ENCODE measurements around the gene LUZP1.

The LUZP1 gene

DNA sequence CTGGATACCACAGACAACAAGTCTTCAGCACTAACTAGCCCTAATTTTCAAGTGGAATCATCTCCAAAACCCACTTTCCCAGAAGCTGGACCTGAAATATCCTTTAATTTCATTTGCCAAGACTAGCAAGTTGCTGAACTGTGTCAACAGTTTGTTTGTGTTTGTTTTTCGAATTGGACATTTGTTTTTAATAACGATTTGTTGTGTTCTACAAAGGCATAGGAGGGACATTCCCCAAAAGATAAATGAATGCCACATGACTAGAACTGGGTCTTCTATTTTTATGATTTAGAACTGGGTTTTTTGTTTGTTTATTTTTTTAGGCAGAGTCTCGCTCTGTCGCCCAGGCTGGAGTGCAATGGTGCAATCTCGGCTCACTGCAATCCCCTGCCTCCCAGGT, 17.9 kb downstream of the LUZP1 start:
- DNase-seq = no peak

GRCh38 chr1:23150125-23150524, 18.5 kb downstream of the LUZP1 start:
- no peak for DNase-seq

- no peak for DNase-seq
Measured at GRCh38 chr1:23149114-23149513, 19.5 kb downstream of the LUZP1 start.

DNA sequence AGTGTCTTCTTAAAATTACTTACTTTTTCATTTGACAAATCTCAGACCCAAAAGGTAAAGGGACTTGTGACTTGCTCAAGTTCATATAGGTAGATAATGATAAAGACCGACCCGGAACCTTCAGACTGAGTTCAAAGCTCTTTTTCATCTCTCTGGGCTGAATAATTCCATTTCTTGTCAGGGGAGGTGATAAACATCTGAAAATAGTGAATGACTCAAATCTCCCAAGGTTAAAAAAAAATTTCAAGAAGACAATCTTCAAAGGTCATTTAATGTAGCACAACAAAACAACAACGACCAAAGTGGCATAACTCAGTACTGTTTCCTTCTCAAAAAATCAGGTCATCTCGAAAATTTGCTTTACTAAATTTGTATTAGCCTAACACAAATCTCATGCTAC, 20.6 kb downstream of the LUZP1 start:
- no peak for DNase-seq

GRCh38 chr1:23140940-23141596, 27.6 kb downstream of the LUZP1 start:
- no peak for DNase-seq

GRCh38 chr1:23135268-23135667, 33.4 kb downstream of the LUZP1 start:
- DNase-seq = no peak

DNA sequence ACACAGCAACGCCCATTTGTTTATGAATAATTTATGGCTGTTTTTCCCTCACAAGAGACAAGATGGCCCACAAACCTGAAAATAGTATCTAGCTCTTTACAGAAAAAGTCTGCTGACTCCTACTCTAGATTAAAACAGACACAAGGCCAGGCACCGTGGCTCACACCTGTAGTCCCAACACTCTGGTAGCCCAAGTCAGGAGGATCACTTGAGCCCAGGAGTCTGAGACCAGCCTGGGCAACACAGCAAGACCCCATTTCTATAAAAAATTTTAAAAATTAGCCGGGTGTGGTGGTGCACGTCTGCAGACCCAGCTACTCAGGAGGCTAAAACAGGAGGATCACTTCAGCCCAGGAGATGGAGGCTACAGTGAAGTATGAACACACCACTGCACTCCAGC, 34.6 kb downstream of the LUZP1 start:
- DNase-seq = no peak

DNA sequence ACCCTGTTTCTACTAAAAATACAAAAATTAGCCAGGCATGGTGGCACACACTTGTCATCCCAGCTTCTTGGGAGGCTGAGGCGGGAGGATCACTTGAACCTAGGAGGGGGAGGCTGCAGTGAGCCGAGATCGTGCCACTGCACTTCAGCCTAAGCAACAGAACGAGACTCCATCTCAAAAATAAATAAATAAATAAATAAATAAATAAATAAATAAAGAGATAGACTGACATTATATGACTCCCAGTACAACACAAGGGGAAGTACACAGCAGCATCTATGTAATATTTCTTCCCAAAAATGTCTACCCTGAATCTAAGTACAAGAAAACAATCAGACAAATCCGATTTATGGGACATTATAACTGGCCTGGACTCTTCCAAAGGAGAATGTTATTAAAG, 35.1 kb downstream of the LUZP1 start:
- DNase-seq = no peak

GRCh38 chr1:23132033-23132432, 36.6 kb downstream of the LUZP1 start:
- no peak for DNase-seq

- no peak for DNase-seq
Measured at GRCh38 chr1:23129846-23130245, 38.8 kb downstream of the LUZP1 start.

DNA sequence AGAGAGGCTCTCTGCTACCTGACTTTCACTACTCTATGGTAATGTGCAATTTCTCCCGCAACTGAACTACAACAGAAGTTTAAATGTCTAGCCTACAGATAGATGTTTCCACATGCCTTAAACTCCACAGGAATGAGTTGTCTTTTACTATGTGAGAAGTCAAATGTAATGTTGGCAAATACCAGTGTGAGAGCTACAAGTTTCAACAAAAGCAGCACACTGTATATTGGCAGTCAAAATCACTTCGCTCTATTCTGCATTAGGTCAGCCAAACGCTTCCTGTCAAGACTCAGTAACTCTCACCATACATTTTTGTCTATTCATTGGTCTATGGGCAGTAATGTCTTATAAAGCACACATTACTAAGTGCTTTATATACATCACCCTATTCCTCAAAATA, 41.9 kb downstream of the LUZP1 start:
- DNase-seq = no peak

- DNase-seq = no peak
Measured at GRCh38 chr1:23126200-23126599, 42.5 kb downstream of the LUZP1 start.

DNA sequence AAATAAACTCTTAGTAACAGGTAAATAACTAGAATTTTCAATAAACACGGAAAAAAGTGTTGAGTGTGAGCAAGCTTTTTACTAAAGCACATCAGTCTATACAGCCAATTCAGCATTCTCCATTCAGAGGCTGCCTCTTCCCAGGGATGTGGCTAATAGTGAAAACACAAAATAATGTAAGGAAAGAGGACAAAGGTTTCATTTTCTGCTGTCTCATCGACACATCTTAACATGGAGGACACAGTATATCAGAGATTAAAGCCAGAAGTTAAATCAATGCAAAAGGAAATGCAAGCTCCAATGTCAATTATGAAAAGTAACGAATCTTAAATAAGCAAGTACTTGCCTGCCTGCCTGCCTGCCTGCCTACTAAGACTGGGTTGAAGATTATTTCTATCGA, 43.2 kb downstream of the LUZP1 start:
- no peak for DNase-seq

DNA sequence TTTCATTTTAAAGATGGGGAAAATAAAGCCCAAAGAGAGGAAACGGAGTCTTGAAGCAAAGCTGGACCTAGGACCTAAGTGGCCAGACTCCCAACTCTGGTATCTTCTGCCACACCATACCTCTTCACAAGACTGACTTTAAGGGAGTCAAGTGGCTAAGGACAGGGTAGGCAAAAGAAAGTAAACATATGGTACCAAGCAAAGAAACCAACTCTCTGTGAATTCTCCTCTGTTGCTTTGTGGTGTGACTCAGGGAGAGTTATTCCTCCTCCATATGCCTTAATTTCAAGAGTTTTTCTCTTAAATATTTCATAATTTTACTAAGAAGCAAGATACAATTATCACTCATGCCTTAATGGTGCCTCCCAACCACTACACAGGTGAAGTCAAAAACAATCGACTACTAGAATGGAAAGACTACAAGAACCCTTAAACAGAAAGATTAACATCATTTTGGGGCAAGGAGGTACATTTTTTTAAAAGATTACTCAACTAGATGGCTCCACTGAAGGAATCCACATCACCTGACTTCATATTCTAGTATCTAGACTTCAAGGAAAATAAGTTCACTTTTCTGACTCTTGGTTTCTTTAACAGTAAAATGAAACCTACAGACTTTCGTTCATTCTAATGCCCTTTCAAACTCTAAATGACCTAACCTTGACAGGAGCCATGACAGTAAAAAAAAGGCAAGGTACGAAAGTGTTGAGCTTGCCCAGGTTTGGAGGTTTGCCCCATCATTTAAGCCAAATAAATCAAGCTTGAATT, 44.2 kb downstream of the LUZP1 start:
- no peak for DNase-seq

GRCh38 chr1:23123528-23123927, 45.1 kb downstream of the LUZP1 start:
- no peak for DNase-seq

DNA sequence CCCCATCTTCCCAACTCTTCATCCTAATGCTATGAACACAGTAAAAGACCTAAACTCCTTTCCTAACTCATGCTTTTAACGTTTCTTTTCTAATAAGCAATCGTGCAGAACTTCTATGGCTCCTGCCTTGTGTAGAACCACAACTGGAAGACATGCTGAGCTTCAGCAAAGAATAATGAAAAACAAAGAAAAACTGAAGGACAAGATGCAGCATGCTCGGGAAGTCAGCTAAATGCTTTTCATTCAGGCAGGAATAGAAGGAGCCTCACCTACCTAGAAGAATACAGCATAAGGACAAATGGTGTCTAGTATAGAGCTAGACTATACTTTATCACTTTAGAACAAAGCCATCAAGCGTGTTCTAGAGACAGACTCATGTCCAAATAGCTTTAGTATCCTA, 45.9 kb downstream of the LUZP1 start:
- DNase-seq = no peak

- DNase-seq = no peak
Measured at GRCh38 chr1:23122023-23122748, 46.5 kb downstream of the LUZP1 start.

DNA sequence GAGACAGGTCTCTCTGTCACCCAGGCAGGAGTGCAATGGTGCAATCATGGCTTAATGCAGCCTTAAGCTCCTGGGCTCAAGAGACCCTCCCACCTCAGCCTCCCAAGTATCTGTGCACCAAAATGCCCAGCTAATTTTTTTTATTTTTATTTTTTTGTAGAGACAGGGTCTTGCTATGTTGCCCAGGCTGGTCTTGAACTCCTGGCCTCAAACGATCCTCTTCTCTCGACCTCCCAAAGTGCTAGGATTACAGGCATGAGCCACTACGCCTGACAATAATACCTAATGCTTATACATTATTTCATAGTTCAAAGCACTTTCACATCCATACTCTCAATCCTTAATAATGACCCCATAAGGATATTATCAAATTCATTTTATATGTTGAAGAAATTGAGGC, 48.3 kb downstream of the LUZP1 start:
- DNase-seq = no peak

- peak; percentile 78 for DNase-seq
Measured at GRCh38 chr1:23118957-23119792, 49.5 kb downstream of the LUZP1 start.

GRCh38 chr1:23118407-23118806, 50.2 kb downstream of the LUZP1 start:
- DNase-seq = no peak

DNA sequence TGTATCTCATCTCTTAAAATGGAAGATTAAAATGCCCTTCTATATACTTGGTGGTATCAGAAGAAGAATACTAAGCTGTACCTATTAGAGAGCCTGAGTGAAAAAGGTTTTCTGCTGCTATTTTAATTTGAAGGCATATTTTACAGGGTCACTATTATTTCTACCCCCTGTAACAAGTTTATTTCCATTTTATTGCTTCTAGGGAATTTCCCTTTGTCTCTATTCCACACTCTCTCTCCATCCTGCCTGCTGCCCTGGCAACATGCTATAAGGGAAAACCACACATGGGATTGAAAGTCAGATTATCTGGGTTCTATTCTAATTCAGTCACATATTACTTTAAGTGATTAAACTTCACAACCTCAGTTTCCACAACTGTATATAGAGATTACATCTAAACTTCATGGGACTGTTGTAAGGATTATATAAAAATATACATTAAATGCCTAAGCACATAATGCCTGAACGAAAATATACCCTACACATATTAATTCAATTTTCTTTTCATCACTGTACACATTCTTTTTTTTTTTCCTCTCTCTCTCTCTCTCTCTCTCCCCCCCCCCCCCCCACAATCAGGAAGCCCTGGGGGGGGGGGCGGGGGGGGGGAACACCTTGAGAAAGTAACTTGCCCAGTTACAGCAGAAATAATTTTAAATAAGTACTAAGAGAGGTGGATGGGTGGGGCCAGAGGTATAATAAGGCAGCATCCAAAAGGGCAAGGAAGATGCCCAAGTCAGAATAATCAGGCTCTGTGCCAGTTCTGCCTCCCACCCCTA, 51.5 kb downstream of the LUZP1 start:
- no peak for DNase-seq

GRCh38 chr1:23116216-23116836, 52.3 kb downstream of the LUZP1 start:
- DNase-seq = no peak
